GM19463 (cell line): Measurements from ENCODE around the gene JAG2.
"Not testable (repeated sequence)": the region's sequence is repeated elsewhere in the genome, so short reads cannot be mapped to it uniquely, and the experiment has no call there.

Source experiments
- ATAC-seq: cut with Tn5 transposase; IDR thresholded peaks from one replicate; pipeline ENCODE4 v1.9.1; 2021; ENCODE audit warnings: mild to moderate bottlenecking, moderate library complexity; ENCODE audit not compliant: unreplicated experiment

The JAG2 gene

GRCh38 chr14:105118646-105119407 lies 49.7 kb downstream of the JAG2 start:
- ATAC-seq: no peak

DNA sequence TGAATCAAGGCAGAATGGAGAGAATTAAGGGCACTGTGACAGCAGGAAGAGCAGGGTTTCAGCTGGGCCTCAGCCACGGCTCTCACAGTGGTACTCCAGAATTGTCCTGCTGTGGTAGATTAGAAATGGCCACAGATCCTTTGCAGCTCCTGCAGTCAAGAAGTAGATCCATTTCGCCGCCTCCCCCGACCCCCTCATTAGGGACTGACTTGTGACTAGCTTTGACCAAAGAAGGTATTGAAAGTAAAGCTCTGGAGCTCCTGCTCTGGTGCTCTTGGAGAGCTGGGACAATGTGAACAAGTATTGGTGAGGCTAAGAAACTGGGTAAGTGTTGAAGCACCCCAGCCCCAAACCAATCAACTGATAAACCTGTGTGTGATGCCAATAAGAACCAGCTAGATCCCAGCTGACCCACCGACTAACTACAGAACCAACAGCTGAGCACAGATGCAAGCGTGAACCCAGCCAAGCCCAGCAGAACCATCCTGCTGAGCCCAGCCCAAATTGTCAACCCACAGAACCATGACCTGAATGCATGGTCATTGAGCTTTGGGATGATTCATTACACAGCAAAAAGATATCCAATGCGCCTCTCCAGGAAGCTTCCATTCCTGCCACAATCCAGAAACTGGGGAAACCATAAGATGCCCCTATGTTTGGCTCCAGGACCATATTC lies 50.7 kb downstream of the JAG2 start:
- no peak for ATAC-seq

DNA sequence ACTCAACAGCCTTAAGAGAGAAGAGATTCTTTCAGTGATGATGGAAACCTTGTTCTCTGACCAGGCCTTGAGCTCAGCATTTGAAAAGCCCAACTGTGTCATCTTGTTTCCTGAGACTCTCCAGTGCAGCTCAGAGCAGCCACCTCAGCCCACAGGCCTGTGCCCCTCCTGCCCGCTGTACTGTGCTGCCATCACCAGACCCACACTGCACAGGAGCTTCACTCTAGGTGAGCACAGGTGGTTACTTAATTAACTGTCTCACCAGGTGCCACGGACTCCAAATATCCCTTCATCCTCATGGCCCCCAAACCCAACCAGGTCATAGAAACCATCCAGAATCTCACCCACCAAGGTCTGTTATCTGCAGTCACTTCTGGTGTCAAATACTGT lies 51.3 kb downstream of the JAG2 start:
- no peak for ATAC-seq

DNA sequence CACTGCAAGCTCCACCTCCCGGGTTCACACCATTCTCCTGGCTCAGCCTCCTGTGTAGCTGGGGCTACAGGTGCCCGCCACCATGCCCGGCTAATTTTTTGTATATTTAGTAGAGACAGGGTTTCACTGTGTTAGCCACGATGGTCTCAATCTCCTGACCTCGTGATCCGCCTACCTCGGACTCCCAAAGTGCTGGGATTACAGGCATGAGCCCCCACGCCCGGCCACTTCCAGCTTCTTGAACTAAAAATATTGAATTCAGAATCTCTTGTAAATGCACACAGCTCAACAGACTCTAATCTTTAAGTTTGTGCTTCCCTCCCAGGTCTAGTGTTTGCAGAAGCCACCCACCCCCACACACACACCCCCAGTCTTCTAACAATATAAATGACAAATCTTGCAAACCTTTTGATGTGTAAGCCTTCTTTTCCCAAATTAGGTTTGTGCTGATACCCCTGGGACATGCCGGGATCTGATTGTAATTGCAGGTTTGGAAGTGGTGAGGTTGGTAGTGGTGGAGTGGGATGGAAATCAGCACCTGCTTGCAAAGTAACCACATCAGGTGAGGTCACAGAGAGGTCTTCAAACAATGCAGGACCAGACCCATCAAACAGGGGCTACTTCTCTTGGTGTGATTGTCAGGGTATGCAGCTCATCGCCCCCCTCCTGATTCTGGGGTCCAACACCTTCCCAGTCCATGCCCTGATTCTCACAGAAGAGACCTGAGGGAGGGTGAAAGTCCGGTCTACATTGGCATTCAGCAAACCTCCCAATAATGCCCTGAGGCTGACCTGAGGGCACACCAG lies 51.9 kb downstream of the JAG2 start:
- ATAC-seq: no peak

- not testable (repeated sequence) for ATAC-seq
Measured at GRCh38 chr14:105109243-105109642, 59.3 kb downstream of the JAG2 start.

GRCh38 chr14:105108516-105108864 lies 60.1 kb downstream of the JAG2 start:
- no peak for ATAC-seq

DNA sequence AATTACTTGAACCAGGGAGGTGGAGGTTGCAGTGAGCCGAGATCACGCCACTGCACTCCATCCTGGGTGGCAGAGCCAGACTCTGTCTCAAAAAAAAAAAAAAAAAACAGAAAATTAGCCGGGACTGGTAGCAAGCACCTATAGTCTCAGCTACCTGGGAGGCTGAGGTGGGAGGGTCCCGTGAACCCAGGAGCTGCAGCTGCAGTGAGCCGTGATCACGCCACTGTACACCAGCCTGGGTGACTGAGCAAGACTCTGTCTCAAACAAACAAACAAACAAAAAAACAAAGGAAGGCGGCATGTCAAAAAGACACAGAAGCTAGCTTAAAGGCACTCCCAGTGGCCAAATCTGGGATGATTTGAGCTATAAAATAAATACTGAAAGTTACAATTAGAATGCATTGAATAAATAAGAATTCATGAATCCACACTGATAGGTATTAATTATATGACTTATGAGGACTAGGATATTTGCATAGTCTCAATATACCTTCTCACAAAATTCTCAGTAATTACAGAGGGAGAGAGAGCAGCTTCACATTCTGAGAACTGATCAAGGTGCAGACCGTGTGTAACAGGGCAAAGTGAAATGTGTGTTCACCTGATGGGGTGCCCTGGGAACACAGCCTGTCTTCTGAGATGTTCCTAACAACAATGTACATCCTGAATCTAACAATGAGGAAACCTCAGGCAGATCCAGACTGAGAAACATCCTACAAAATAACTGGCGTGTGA lies 60.6 kb downstream of the JAG2 start:
- no peak for ATAC-seq

- no peak for ATAC-seq
Measured at GRCh38 chr14:105107351-105107750, 61.2 kb downstream of the JAG2 start.

DNA sequence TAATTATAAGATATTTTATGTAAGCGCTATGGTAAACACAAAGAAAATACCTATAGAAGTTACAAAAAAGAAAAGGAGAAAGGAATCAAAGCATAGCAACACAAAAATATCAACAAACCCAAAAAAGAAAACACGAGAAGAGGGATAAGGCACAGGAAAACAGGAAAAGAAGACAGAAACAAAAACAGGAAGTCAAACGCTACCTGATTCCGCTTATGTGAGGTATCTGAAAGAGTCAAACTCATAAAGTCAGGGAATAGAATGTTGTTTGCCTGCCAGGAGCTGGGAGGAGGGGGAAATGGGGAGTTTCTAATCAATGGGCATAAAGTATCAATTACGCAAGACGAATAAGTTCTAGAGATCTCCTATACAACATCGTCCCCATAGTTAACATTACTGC lies 63.4 kb downstream of the JAG2 start:
- ATAC-seq: no peak

GRCh38 chr14:105102893-105103292 lies 65.7 kb downstream of the JAG2 start:
- no peak for ATAC-seq

- ATAC-seq: no peak
Measured at GRCh38 chr14:105102361-105102870, 66.2 kb downstream of the JAG2 start.

DNA sequence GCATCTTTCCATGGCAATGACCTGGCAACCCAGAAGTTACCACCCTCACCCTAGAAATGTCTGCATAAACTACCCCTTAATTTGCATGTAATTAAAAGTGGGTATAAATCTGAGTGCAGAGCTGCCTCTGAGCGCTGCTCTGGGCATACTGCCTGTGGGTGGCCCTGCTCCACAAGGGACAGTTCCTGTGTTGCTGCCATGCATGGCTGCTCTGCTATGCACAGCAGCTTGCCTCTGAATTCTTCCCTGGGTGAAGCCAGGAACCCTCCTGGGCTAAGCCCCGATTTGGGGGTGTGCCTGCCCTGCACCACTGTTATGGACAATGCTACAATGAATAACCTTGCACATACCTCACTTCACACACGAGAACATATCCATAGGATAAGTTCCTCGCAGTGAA lies 67.7 kb downstream of the JAG2 start:
- no peak for ATAC-seq

GRCh38 chr14:105099778-105100177 lies 68.8 kb downstream of the JAG2 start:
- no peak for ATAC-seq

- ATAC-seq: no peak
Measured at GRCh38 chr14:105098316-105098715, 70.3 kb downstream of the JAG2 start.

DNA sequence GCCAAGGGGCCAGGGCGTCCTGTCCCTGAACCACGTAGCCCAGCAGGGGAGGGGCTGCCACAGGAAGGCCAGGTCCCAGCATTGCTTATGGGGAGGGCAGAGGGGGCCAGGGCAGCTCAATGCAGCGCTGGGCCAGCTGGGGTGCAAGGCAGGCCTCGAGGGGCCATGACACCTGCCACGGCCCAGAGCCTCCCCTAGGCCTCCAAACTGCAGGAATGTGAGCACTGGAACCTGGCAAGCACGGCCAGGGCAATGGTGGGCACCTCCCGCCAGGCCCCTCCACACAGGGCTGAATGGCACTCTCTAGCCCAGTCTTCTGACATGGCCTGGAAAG lies 70.8 kb downstream of the JAG2 start:
- no peak for ATAC-seq

- ATAC-seq: no peak
Measured at GRCh38 chr14:105096206-105096875, 72.2 kb downstream of the JAG2 start.

DNA sequence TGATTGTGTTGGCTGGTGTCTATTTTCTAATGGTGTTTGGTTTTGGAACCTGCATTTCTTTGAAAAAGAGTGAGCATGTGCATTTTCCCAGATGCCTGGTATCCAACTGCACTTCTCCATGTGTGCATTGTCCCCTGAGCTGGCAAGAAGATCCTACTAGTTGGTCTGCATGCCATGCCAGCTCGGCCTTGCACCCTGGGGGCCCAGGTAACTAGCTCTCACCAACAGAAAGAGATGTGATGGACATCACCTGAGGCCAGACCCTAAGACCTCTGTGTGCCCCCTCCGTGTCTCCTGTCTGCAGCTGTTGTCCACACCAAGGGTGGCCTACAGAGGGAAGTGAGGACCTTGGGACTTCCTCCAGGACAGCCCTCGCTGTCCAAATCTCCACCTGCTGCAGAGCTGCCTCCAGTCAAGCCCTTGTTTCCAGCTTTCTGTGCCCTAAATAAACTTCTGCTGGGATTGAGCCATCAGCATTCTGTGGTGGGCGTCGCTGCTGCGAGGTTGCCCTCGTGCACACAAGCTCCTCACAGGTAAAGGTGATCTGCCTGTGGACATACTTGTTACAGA lies 73.3 kb downstream of the JAG2 start:
- ATAC-seq: no peak

DNA sequence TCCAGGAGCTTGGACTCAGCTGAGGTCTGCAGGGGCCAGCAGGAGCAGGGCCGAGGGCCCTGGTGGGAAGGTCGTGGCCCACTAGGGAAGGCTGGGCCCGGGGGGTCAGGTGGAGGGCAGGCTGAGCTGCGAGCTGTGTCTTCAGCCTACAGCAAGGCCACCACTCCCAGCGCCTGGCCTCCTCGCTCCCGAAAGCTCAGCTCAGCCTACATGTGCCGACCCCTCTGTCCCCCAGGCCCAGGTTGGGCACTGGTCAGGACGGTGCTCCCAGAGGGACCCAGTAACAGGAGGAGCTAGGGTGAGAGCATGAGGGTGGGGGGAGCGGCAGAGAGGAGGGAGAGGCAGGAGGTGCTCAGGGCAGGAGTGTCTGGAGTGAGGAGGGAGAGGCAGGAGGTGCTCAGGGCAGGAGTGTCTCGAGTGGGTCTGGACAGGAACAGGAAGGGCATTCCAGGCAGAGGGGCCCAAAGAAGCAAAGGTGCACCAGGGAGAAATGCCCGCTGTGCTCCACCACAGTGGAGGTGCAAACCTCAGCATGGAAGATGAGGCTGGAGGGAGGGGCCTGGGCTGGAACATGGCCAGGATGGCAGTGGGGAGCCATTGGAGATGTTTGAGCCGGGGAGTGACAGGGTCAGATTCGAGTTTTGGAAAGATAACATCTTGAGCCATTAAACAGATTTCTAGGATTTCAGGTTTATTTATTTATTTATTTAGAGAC lies 74.2 kb downstream of the JAG2 start:
- no peak for ATAC-seq

DNA sequence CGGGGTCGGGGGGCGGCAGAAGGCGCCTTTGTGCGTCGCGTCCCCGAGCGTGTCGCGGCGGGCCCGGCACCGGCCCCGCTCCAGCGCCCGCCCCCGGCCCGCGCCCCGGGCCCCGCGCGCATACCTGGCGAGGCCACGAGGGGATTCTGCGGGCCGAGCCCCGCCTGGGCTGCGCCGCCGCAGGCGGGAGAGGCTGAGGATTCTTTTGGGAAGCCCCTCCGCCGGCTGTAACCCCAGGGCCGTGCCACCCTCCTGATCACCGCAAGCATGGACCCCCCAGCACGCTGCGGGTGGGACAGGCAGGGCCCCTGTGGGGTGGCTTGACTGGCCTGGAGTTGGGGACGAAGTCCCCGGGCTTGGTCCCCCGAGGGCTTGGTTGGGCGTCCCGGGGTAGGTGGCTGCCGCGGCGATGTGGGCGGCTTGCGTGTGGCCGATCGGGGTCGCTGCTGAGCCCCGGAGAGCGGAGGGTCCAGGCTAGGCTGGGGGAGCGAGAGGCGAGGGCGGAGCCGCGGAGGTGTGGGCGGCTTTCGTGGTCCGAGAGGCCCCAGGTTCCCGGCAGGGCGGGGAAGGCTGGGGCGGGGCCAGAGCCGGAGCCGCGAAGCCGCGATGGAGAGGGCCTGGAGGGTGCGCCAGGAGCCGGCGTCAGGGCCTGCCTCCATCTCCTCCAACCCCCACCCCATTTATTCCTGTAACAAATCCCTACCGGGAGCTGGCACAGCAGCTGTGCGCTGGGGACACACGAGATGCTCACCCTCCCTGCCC lies 75.0 kb downstream of the JAG2 start:
- ATAC-seq: peak; percentile 74
